Measurements from ENCODE around the gene CDYL. TPM values are rescaled to one million over a fixed set of nuclear protein-coding genes. Genes with fewer than 3 reads are reported as not detected.

Gene CDYL
- total RNA-seq, 1 donor from 2014 or later, result 74.1 TPM

DNA sequence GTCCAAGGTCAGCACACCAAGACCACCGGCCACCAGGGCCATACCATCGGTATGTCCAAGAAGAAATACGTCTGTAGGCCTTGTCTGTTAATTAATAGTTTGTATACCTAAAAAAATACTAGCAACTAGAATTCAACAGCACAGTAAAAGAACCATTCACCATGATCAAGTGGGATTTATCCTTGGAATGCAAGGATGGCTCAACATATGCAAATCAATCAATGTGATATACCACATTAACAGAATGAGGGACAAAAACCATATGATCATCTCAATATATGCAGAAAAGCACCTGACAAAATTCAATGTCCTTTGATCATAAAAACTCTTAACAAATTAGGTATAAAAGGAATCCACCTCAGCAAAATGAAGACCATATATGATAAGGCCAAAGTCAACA lies 203.2 kb downstream of the CDYL start:
- Mint-ChIP-seq H3K4me3 (no peak overlapping the region), H3K4me1 (ENCODE audit: unreplicated experiment) (peaks cover 5% of the 10 kb centered on the region), H3K27me3 (no peaks in the 10 kb centered on the region), H3K36me3 (peaks cover 4% of the 10 kb centered on the region), H3K9me3 (peaks cover 6% of the 10 kb centered on the region), H3K27ac (no peak overlapping the region)
- DNase-seq (ENCODE audit: extremely low spot score, unreplicated experiment), result no peak
- TF ChIP-seq, protein P1, sequence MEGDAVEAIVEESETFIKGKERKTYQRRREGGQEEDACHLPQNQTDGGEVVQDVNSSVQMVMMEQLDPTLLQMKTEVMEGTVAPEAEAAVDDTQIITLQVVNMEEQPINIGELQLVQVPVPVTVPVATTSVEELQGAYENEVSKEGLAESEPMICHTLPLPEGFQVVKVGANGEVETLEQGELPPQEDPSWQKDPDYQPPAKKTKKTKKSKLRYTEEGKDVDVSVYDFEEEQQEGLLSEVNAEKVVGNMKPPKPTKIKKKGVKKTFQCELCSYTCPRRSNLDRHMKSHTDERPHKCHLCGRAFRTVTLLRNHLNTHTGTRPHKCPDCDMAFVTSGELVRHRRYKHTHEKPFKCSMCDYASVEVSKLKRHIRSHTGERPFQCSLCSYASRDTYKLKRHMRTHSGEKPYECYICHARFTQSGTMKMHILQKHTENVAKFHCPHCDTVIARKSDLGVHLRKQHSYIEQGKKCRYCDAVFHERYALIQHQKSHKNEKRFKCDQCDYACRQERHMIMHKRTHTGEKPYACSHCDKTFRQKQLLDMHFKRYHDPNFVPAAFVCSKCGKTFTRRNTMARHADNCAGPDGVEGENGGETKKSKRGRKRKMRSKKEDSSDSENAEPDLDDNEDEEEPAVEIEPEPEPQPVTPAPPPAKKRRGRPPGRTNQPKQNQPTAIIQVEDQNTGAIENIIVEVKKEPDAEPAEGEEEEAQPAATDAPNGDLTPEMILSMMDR (conservative IDR thresholded peaks at IDR 0.05), result no peak

DNA sequence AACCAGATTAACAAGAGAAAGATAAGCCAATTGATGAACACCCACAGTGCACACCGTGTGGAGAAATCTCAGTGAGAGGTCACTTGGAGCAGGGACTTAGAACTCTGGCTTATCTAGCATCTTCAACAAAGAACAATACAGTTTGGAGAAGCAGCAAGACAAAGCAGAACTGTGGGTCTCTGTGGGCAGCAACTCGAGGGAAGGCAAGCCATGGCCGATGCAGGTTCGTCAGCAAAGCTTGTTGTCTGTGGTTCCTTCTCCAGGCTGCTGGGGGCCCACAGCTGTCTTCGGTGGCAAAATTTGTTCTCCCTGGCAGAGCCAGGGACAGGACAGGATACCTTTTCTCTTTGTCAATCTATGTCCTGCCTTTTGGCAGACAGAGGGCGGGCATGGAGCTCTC lies 205.6 kb downstream of the CDYL start:
- Mint-ChIP-seq H3K27ac (no peak overlapping the region), H3K9me3 (peaks cover 12% of the 10 kb centered on the region), H3K27me3 (no peaks in the 10 kb centered on the region), H3K4me3 (no peak overlapping the region), H3K4me1 (ENCODE audit: unreplicated experiment) (peaks cover 5% of the 10 kb centered on the region), H3K36me3 (peaks cover 4% of the 10 kb centered on the region)
- no peak for DNase-seq (ENCODE audit: extremely low spot score, unreplicated experiment)
- TF ChIP-seq, protein P1 (conservative IDR thresholded peaks at IDR 0.05), result no peak

DNA sequence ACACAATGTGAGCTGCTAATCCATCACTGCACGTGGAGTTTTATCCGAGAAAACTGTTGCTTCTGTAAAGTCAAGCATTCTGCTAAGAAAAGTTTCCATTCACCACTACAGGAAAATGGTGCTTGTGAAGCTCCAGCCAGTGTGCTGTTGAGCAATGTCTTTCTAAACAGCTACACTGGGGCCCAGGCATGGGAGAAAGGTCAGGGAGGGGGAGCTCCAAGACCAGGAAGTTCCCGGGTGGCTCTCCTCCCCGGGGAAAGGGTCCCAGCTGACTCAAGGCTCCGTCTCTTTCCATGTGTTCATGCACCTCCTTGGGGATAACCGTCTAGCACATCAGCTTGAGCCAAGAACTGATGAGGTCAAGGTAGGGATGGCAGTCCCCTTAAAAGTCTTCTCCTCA lies 207.1 kb downstream of the CDYL start:
- Mint-ChIP-seq H3K9me3 (peaks cover 12% of the 10 kb centered on the region), H3K4me3 (no peak overlapping the region)

DNA sequence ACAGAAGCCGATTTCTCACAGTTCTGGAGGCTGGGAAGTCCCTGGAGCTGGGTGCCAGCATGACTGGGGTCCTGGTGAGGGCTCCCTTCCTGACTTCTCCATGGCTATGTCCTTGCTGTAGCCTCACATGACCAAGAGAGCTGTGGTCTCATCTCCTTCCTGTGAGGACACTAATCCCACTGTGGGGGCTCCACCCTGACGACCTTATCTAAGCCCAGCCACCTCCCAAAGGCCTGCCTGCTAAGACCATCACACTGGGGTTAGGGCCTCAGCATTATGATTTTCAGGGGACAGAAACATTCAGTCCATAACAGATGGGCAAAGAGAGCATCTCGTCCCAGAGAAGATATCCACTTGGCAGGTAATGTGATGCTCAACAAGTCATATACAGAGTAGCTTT lies 210.8 kb downstream of the CDYL start:
- Mint-ChIP-seq H3K9me3 (peaks cover 12% of the 10 kb centered on the region), H3K27ac (no peak overlapping the region), H3K27me3 (no peaks in the 10 kb centered on the region), H3K4me3 (no peak overlapping the region), H3K36me3 (peaks cover 5% of the 10 kb centered on the region), H3K4me1 (ENCODE audit: unreplicated experiment) (peaks cover 5% of the 10 kb centered on the region)
- DNase-seq (ENCODE audit: extremely low spot score, unreplicated experiment), result no peak
- TF ChIP-seq, protein P1 (conservative IDR thresholded peaks at IDR 0.05), result no peak

More for the DNA sequence above, 207.1 kb downstream of the CDYL start:
- Mint-ChIP-seq H3K4me1 (ENCODE audit: unreplicated experiment) (peaks cover 5% of the 10 kb centered on the region), H3K36me3 (peaks cover 4% of the 10 kb centered on the region), H3K27ac (no peak overlapping the region), H3K27me3 (no peaks in the 10 kb centered on the region)
- TF ChIP-seq, protein P1 (conservative IDR thresholded peaks at IDR 0.05), result no peak
- DNase-seq (ENCODE audit: extremely low spot score, unreplicated experiment), result no peak

DNA sequence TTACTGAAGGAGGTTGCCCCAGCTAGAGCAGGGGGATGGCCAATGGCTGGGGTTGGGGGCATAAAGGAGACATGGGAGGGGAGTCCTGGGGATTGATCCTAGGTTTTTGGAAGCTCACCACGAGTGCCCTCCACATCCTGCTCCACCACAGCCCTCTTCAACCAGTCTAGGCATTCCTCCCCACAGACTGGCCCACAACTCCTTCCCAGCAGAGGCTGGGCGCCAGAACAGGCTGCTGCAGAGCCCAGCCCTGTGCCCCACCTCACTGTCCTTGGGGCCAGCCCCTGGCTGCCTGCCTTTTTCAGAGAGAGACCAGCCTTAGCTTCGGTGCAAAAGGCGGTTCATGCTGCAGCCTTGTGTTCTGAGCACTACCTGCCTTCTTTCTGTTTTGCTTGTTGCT lies 211.2 kb downstream of the CDYL start:
- TF ChIP-seq, protein P1 (conservative IDR thresholded peaks at IDR 0.05), result no peak
- H3K36me3 Mint-ChIP-seq, result peaks cover 6% of the 10 kb centered on the region
- no peak overlapping the region for H3K4me3 Mint-ChIP-seq
- H3K27ac Mint-ChIP-seq, result no peak overlapping the region
- H3K4me1 Mint-ChIP-seq (ENCODE audit: unreplicated experiment), result peaks cover under 1% of the 10 kb centered on the region
- DNase-seq (ENCODE audit: extremely low spot score, unreplicated experiment), result no peak
- H3K9me3 Mint-ChIP-seq, result peaks cover 12% of the 10 kb centered on the region
- H3K27me3 Mint-ChIP-seq, result no peaks in the 10 kb centered on the region

DNA sequence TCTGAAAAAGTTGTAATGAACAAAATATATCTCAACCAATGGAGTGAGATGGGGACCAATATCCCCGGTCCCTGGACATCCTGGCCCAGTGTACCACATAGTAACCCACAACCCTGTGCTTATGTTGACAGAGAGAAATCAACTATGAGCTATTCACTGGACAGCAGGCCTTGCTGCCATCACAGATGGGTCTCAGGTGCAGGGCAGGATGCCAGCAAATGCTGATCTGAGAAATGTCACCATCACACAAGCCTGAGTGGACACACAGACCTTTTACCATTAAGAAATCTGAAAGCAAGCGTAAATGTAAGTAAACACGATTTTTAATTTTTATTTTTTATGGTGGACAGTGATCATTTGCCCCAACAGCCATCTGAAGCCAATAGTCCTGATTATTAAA lies 218.5 kb downstream of the CDYL start:
- H3K36me3 Mint-ChIP-seq, result peaks cover 22% of the 10 kb centered on the region
- TF ChIP-seq, protein P1 (conservative IDR thresholded peaks at IDR 0.05), result no peak

More for the DNA sequence above, 218.5 kb downstream of the CDYL start:
- no peak for DNase-seq (ENCODE audit: extremely low spot score, unreplicated experiment)
- Mint-ChIP-seq H3K4me1 (ENCODE audit: unreplicated experiment) (no peaks in the 10 kb centered on the region), H3K27ac (no peak overlapping the region), H3K4me3 (no peak overlapping the region), H3K9me3 (peaks cover 5% of the 10 kb centered on the region), H3K27me3 (no peaks in the 10 kb centered on the region)

All from type B pancreatic cell (in vitro differentiated cells).